RWPE1 (cell line): ENCODE data around the gene OR10A4.
"Not testable (repeated sequence)": the region's sequence is repeated elsewhere in the genome, so short reads cannot be mapped to it uniquely, and the experiment has no call there.

Experiments used
- CTCF ChIA-PET: fragments of 350-600 bp; sonication (Branson Sonifier 250); formaldehyde crosslinking; extraction: SDS; loops from one replicate; lab custom pipeline; 2021; lab: Yijun Ruan, JAX
- POLR2A ChIA-PET: fragments of 400-600 bp; formaldehyde crosslinking; extraction: SDS; loops from one replicate; lab custom pipeline; 2020; ENCODE audit warnings: antibody characterized with exemption; ENCODE audit not compliant: low non-redundant PET; lab: Yijun Ruan, JAX
- DNase-seq: peaks from one replicate; pipeline ENCODE4 v3.0.0; 2012; ENCODE audit warnings: low spot score
- H3K27ac ChIP-seq: fragments of 450-650 bp; 2 replicates; pipeline ENCODE4 v1.5.1; 2017
- CTCF ChIP-seq: fragments of 450-650 bp; conservative IDR thresholded peaks from 2 replicates; pipeline ENCODE4 v1.5.1; 2017; ENCODE audit warnings: low read depth, mild to moderate bottlenecking

Gene OR10A4

GRCh38 chr11:6844356-6844755, 32.1 kb upstream of the OR10A4 start:
- no peak for DNase-seq
- no peak overlapping the region for H3K27ac ChIP-seq
- POLR2A ChIA-PET, result no interaction called here
- CTCF ChIA-PET, result no interaction called here
- no peak for TF ChIP-seq CTCF

GRCh38 chr11:6845383-6845782, 31.0 kb upstream of the OR10A4 start, which contains the start of gene OR10A5:
Gene OR10A5, plus strand, starts transcription at chr11:6845683. Its CDS starts 0 bp downstream, at chr11:6845683.
- POLR2A ChIA-PET, result no interaction called here
- TF ChIP-seq CTCF, result no peak
- no peak for DNase-seq
- no peak within 1 kb of the TSS for H3K27ac ChIP-seq
- CTCF ChIA-PET, result no interaction called here

GRCh38 chr11:6850526-6850925, 25.9 kb upstream of the OR10A4 start:
- ChIA-PET POLR2A (no interaction called here), CTCF (no interaction called here)
- no peak for TF ChIP-seq CTCF
- H3K27ac ChIP-seq, result no peak overlapping the region
- DNase-seq, result no peak

- DNase-seq, H3K27ac ChIP-seq, POLR2A ChIA-PET: not testable (repeated sequence)
- CTCF ChIA-PET, result interaction anchor here (1.1 kb wide), 1 partner anchor 237 kb away, joined by 3 read pairs; no protein-coding TSS in a partner anchor
Measured at GRCh38 chr11:6854801-6855200, 21.6 kb upstream of the OR10A4 start.

GRCh38 chr11:6855971-6856541, 20.4 kb upstream of the OR10A4 start:
- no peak for TF ChIP-seq CTCF
- ChIA-PET CTCF (interaction anchor here (0.6 to 1.2 kb wide), 3 partner anchors 8 to 338 kb away, joined by 3 read pairs; no protein-coding TSS in a partner anchor), POLR2A (no interaction called here)
- peak; percentile 30 for DNase-seq
- H3K27ac ChIP-seq, result no peak overlapping the region

GRCh38 chr11:6856871-6857270, 19.6 kb upstream of the OR10A4 start:
- no peak overlapping the region for H3K27ac ChIP-seq
- no peak for DNase-seq
- ChIA-PET POLR2A (no interaction called here), CTCF (interaction anchor here (0.5 kb wide), 1 partner anchor 226 kb away, joined by 3 read pairs; no protein-coding TSS in a partner anchor)
- no peak for TF ChIP-seq CTCF

- H3K27ac ChIP-seq, result no peak within 1 kb of the TSS
- ChIA-PET CTCF (interaction anchor here (0.7 kb wide), 1 partner anchor 116 kb away, joined by 8 read pairs; no protein-coding TSS in a partner anchor), POLR2A (no interaction called here)
- DNase-seq, result no peak
- no peak for TF ChIP-seq CTCF
Measured at GRCh38 chr11:6862961-6863360, 13.5 kb upstream of the OR10A4 start, which contains the start of gene OR10A2. Gene OR10A2, plus strand, starts transcription at chr11:6863057. Its CDS starts 6,698 bp downstream, at chr11:6869755.
